Adipocyte (in vitro differentiated cells): ENCODE results near the gene CACNB4.
A peak's percentile ranks its signal among the peaks of the same experiment; 100 is the strongest.

Experiments
- DNase-seq: peaks from one replicate; pipeline ENCODE4 v3.0.0-alpha.2; 2015; ENCODE audit warnings: low read depth
- H3K27me3 ChIP-seq: replicated peaks from 2 replicates; pipeline ENCODE4 v1.7.0; 2013; ENCODE audit warnings: mild to moderate bottlenecking, low read length, moderate library complexity; ENCODE audit not compliant: control insufficient read depth, insufficient read depth
- H3K36me3 ChIP-seq: 2 replicates; pipeline ENCODE4 v1.7.0; 2013; ENCODE audit warnings: low read length, mild to moderate bottlenecking, moderate library complexity; ENCODE audit not compliant: control insufficient read depth, insufficient read depth, severe bottlenecking
- H3K4me1 ChIP-seq: 2 replicates; pipeline ENCODE4 v1.7.0; 2013; ENCODE audit warnings: mild to moderate bottlenecking, low read length, moderate library complexity; ENCODE audit not compliant: control insufficient read depth, insufficient read depth
- H3K4me3 ChIP-seq: 2 replicates; pipeline ENCODE4 v1.7.0; 2013; ENCODE audit warnings: mild to moderate bottlenecking, low read length, moderate library complexity
- H3K9ac ChIP-seq: 2 replicates; pipeline ENCODE4 v1.7.0; 2013; ENCODE audit warnings: mild to moderate bottlenecking, low read length, moderate library complexity
- H3K9me3 ChIP-seq: 2 replicates; pipeline ENCODE4 v1.7.0; 2013; ENCODE audit warnings: mild to moderate bottlenecking, low read length, moderate library complexity; ENCODE audit not compliant: control insufficient read depth

The CACNB4 gene

DNA sequence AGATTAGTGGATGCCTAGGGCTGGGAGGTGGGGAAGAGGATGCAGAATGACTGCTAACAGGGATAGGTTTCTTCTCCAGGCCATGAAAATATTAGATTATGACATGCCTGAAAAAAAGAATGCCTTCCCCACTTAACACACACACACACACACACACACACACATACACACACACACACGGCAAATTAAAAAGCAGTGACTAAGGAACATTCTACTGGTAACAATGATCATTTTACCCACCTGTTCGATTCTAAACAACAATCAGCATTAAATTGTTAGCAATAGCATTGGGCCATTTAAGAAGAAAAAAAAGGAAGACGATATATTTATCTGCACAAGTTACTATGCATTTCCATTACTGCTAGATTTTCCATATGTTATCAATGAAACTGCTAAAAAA lies 10.8 kb downstream of the CACNB4 start:
- Histone ChIP-seq H3K36me3 (no peaks in the 10 kb centered on the region), H3K9ac (no peak overlapping the region), H3K4me3 (no peak overlapping the region), H3K4me1 (peaks cover 5% of the 10 kb centered on the region), H3K9me3 (no peaks in the 10 kb centered on the region), H3K27me3 (no peaks in the 10 kb centered on the region)
- DNase-seq: no peak

- Histone ChIP-seq H3K9ac (no peak overlapping the region), H3K27me3 (no peaks in the 10 kb centered on the region), H3K4me3 (no peak overlapping the region), H3K36me3 (no peaks in the 10 kb centered on the region), H3K4me1 (peaks cover 7% of the 10 kb centered on the region), H3K9me3 (no peaks in the 10 kb centered on the region)
- no peak for DNase-seq
These were observed 12.6 kb downstream of the CACNB4 start for GRCh38 chr2:152086231-152086630.

DNA sequence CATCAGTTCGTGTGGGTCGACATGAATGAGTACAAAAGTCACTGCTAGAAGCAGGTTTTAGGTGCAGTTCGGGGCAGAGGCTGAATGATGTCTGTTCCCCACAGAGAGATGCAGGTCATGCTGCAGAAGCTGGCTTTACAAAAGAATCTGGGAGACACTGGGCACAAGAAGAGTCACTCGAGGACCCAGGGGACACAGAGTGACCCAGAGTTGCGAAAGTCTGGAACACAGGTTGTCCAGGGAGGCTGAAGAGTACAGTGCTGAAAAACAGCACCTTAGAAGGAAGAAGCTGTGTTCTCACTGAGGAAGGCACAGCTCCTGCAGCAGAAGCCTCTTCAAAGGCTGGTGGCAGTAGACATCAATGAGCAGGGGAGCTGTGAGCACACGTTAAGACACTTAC lies 14.8 kb downstream of the CACNB4 start:
- no peaks in the 10 kb centered on the region for H3K27me3 ChIP-seq
- no peaks in the 10 kb centered on the region for H3K9me3 ChIP-seq
- H3K36me3 ChIP-seq: no peaks in the 10 kb centered on the region
- H3K4me3 ChIP-seq: no peak overlapping the region
- H3K4me1 ChIP-seq: peaks cover 7% of the 10 kb centered on the region
- H3K9ac ChIP-seq: no peak overlapping the region
- no peak for DNase-seq

DNA sequence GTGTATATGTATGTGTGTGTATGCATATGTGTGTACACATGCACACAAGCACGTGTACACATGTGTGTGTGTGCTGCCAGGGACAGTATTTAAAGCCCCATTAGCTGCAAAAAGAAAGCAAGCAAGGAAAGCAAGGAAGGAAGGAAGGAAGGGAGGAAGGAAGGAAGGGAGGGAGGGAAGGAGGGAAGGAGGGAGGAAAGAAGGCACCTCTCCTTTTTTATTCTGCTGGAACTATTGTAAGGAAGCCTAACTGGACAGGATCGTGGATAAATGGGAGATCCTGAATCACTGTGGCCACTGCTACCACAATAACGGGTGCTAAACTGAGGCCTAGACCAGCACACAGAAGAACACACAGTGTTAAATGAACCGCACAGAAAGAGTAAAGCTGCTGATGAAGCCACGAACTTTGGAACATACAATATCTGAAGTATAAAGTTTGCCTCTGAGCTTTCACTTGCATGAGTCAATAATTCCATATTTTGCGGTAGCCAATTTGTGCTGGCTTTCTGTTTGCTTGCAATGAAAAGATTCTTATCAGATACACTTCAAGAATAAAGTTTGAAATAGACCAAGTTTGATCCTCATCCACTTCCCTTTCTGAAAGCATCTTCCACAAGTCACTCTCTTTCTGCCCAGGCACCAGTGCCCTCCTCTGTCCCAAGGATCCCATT lies 15.5 kb downstream of the CACNB4 start:
- H3K9ac ChIP-seq: no peak overlapping the region
- H3K4me1 ChIP-seq: peaks cover 7% of the 10 kb centered on the region
- no peaks in the 10 kb centered on the region for H3K27me3 ChIP-seq
- H3K36me3 ChIP-seq: no peaks in the 10 kb centered on the region
- no peaks in the 10 kb centered on the region for H3K9me3 ChIP-seq
- H3K4me3 ChIP-seq: no peak overlapping the region
- no peak for DNase-seq

DNA sequence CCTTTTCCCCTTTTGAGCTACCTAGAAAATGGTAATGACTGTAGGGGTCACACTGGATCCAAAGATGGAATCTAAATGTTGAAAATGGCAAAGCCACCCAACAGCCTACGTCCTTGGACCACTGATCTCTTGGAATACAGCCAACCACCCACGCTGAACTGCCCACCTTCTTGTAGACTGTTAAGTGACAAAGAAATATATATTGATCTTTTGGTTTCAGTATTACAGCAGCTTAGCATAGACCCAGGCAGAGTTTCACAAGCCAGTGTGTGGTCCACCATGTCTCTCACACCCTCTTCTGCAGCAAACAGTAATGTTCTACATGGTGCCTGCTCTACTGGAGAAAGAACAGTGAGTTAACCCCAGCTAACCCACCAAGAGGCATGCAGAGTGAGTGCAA lies 20.2 kb downstream of the CACNB4 start:
- Histone ChIP-seq H3K4me3 (no peak overlapping the region), H3K9ac (no peak overlapping the region), H3K36me3 (no peaks in the 10 kb centered on the region), H3K9me3 (no peaks in the 10 kb centered on the region), H3K4me1 (peaks cover 7% of the 10 kb centered on the region), H3K27me3 (no peaks in the 10 kb centered on the region)
- DNase-seq: no peak

DNA sequence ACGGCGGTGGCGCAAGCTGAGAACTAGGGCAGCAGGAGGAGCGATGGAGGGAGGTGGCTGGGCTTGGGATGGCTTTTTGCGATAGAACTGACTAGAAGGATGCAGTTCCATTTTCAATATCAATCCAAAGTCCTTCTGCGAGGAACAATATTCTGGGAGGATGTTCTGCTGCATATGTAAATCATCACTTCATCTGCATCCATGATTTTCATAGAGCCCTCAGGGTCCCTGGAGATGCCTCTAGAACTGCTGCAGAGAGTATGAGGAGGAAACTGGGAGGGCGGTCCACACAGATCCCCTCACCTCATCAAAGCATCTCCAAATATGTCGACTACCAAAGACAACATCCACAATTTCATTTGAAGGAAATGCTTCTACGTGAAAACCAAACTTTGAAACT lies 20.8 kb downstream of the CACNB4 start:
- no peak for DNase-seq
- H3K36me3 ChIP-seq: no peaks in the 10 kb centered on the region
- H3K27me3 ChIP-seq: no peaks in the 10 kb centered on the region
- no peak overlapping the region for H3K4me3 ChIP-seq
- peaks cover 2% of the 10 kb centered on the region for H3K4me1 ChIP-seq
- H3K9ac ChIP-seq: no peak overlapping the region
- no peaks in the 10 kb centered on the region for H3K9me3 ChIP-seq

DNA sequence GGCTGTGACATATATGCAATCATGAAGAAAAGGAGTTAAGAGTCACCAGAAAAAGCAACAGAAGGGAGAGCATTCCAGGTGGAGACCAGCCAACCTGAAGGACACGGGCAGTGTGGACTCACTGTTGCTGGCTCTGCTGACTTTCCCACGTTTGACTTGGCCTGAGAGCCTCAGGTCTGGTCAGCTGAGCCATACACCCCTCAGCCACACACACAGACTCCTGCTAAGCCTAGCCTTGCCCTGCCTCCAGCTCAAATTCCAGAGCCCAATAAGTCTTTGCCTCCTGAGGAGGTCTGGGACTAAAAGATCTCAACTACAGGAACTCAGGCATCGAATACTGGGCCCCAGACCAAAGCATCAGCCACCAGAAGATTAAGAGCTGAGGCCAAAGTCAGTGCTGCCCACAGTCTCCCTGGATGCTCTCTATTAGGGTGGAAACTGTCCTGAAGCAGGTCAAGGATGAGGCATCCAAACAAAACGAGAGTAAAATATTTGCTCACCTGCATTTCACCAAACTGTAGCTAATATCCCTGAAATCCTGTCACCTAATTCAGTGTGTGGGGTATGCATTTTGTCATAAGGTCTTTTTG lies 23.3 kb downstream of the CACNB4 start:
- no peaks in the 10 kb centered on the region for H3K4me1 ChIP-seq
- H3K36me3 ChIP-seq: no peaks in the 10 kb centered on the region
- H3K4me3 ChIP-seq: no peak overlapping the region
- no peaks in the 10 kb centered on the region for H3K9me3 ChIP-seq
- DNase-seq: no peak
- H3K27me3 ChIP-seq: no peaks in the 10 kb centered on the region
- H3K9ac ChIP-seq: no peak overlapping the region

DNA sequence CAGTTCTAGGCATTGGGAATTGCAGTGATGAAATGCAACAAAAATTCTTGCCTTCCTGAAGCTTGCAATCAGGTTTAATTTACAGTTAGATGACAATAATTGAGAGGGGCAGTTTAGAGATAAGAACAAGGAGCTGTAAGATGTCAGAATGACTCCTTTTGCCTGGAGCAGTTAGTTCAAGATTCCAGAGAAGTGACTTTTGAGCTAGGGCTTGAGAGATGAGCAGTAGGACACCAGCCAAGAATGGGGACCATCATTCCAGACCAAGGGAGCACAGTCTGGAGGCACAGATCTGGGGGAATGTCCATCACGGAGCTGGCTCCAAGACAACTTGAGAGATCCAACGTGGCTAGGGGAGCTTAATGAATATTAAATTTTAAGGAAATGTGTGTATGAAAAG lies 26.8 kb downstream of the CACNB4 start:
- no peaks in the 10 kb centered on the region for H3K36me3 ChIP-seq
- H3K9me3 ChIP-seq: no peaks in the 10 kb centered on the region
- H3K4me3 ChIP-seq: no peak overlapping the region
- peak; percentile 28 for DNase-seq
- peaks cover 5% of the 10 kb centered on the region for H3K4me1 ChIP-seq
- no peak overlapping the region for H3K9ac ChIP-seq
- H3K27me3 ChIP-seq: peaks cover 6% of the 10 kb centered on the region

DNA sequence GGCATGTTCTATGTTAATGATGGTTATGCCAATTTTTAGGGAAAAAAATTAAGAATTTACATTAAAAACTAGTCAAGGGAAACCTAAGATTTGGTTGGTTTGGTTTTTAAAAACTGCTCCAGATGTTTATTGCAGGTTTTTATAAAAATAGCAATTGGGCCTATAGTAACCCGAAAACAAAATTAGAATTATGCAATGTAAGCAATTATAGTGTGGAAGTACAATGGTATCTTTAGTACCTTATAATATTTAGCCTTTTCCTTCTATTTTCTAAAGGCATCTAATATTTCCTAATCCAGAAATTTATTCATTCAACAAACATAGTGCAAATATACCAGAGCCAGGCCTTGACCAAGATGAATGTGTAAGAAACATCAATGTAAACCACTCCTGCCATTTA lies 27.3 kb downstream of the CACNB4 start:
- H3K9ac ChIP-seq: no peak overlapping the region
- H3K4me3 ChIP-seq: no peak overlapping the region
- H3K27me3 ChIP-seq: peaks cover 6% of the 10 kb centered on the region
- DNase-seq: no peak
- no peaks in the 10 kb centered on the region for H3K9me3 ChIP-seq
- peaks cover 5% of the 10 kb centered on the region for H3K4me1 ChIP-seq
- H3K36me3 ChIP-seq: no peaks in the 10 kb centered on the region

GRCh38 chr2:152071092-152071491 lies 27.8 kb downstream of the CACNB4 start:
- H3K9ac ChIP-seq: no peak overlapping the region
- H3K36me3 ChIP-seq: no peaks in the 10 kb centered on the region
- peaks cover 6% of the 10 kb centered on the region for H3K27me3 ChIP-seq
- DNase-seq: no peak
- peaks cover 5% of the 10 kb centered on the region for H3K4me1 ChIP-seq
- H3K4me3 ChIP-seq: no peak overlapping the region
- H3K9me3 ChIP-seq: no peaks in the 10 kb centered on the region

DNA sequence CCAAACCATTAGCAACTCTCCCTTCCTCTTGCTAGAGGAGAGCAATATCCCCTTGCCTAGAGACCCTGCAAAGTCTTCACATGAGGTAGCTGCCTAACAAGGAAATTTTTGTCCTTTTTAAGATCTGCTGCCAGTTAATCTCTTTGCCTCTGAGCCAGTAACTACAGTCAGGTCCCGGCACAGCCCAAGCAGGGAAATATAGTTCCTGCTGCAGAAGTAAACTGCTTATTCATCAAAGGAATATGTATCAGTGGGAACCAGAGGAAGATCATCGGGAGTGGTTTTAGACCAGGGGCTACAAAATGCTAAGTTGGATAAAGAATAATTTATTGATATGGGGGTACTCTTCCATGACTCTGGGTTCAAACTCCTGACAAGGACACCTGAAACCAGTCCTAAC lies 30.6 kb downstream of the CACNB4 start:
- DNase-seq: no peak
- Histone ChIP-seq H3K4me1 (peaks cover 16% of the 10 kb centered on the region), H3K9me3 (no peaks in the 10 kb centered on the region), H3K4me3 (no peak overlapping the region), H3K9ac (no peak overlapping the region), H3K36me3 (no peaks in the 10 kb centered on the region), H3K27me3 (peaks cover 6% of the 10 kb centered on the region)

- H3K27me3 ChIP-seq: peaks cover 6% of the 10 kb centered on the region
- no peak overlapping the region for H3K4me3 ChIP-seq
- DNase-seq: peak; percentile 16
- H3K36me3 ChIP-seq: no peaks in the 10 kb centered on the region
- no peak overlapping the region for H3K9ac ChIP-seq
- no peaks in the 10 kb centered on the region for H3K9me3 ChIP-seq
- H3K4me1 ChIP-seq: peaks cover 20% of the 10 kb centered on the region
These were observed 31.0 kb downstream of the CACNB4 start for GRCh38 chr2:152067823-152068222.
